ENCODE data around the gene TRIM6.

- TF ChIP-seq, protein P1, sequence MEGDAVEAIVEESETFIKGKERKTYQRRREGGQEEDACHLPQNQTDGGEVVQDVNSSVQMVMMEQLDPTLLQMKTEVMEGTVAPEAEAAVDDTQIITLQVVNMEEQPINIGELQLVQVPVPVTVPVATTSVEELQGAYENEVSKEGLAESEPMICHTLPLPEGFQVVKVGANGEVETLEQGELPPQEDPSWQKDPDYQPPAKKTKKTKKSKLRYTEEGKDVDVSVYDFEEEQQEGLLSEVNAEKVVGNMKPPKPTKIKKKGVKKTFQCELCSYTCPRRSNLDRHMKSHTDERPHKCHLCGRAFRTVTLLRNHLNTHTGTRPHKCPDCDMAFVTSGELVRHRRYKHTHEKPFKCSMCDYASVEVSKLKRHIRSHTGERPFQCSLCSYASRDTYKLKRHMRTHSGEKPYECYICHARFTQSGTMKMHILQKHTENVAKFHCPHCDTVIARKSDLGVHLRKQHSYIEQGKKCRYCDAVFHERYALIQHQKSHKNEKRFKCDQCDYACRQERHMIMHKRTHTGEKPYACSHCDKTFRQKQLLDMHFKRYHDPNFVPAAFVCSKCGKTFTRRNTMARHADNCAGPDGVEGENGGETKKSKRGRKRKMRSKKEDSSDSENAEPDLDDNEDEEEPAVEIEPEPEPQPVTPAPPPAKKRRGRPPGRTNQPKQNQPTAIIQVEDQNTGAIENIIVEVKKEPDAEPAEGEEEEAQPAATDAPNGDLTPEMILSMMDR (conservative IDR thresholded peaks at IDR 0.05; ENCODE audit: low read depth in 2 of 2), result no peak
- TF ChIP-seq EZH2phosphoT487 (IDR thresholded peaks at IDR 0.05; ENCODE audit: unreplicated experiment) (no peak), EZH2 (IDR thresholded peaks at IDR 0.05; ENCODE audit: low read depth, unreplicated experiment) (no peak), POLR2AphosphoS5 (IDR thresholded peaks at IDR 0.05; ENCODE audit: low read depth) (no peak), ZNF114 (CRISPR knock-in tag; IDR thresholded peaks at IDR 0.05) (no peak), CREB1 (CRISPR knock-in tag; IDR thresholded peaks at IDR 0.05; ENCODE audit: low read depth) (no peak), JUNB (IDR thresholded peaks at IDR 0.05; ENCODE audit: unreplicated experiment) (no peak), NANOG (IDR thresholded peaks at IDR 0.05; ENCODE audit: borderline replicate concordance) (no peak)
- TF ChIP-seq, protein P2, sequence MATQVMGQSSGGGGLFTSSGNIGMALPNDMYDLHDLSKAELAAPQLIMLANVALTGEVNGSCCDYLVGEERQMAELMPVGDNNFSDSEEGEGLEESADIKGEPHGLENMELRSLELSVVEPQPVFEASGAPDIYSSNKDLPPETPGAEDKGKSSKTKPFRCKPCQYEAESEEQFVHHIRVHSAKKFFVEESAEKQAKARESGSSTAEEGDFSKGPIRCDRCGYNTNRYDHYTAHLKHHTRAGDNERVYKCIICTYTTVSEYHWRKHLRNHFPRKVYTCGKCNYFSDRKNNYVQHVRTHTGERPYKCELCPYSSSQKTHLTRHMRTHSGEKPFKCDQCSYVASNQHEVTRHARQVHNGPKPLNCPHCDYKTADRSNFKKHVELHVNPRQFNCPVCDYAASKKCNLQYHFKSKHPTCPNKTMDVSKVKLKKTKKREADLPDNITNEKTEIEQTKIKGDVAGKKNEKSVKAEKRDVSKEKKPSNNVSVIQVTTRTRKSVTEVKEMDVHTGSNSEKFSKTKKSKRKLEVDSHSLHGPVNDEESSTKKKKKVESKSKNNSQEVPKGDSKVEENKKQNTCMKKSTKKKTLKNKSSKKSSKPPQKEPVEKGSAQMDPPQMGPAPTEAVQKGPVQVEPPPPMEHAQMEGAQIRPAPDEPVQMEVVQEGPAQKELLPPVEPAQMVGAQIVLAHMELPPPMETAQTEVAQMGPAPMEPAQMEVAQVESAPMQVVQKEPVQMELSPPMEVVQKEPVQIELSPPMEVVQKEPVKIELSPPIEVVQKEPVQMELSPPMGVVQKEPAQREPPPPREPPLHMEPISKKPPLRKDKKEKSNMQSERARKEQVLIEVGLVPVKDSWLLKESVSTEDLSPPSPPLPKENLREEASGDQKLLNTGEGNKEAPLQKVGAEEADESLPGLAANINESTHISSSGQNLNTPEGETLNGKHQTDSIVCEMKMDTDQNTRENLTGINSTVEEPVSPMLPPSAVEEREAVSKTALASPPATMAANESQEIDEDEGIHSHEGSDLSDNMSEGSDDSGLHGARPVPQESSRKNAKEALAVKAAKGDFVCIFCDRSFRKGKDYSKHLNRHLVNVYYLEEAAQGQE (IDR thresholded peaks at IDR 0.05; ENCODE audit: unreplicated experiment), result no peak
Observed at GRCh38 chr11:5575152-5575551, 21.3 kb upstream of the TRIM6 start.
